HEK293 (cell line): ENCODE results near the gene PRSS2.

Experiments used
- CTCF ChIA-PET: fragments of 350-600 bp; formaldehyde crosslinking; extraction: SDS; loops from one replicate; lab custom pipeline; 2021; ENCODE audit warnings: antibody characterized with exemption; lab: Yijun Ruan, JAX
- POLR2A ChIA-PET: fragments of 300-600 bp; formaldehyde crosslinking; extraction: SDS; loops from one replicate; lab custom pipeline; 2020; ENCODE audit warnings: antibody characterized with exemption, inconsistent platforms; lab: Yijun Ruan, JAX
- H3K27ac ChIP-seq: fragments of 200-500 bp; sonication (Bioruptor generic); 2 replicates; pipeline ENCODE4 v1.5.1; 2014; ENCODE audit warnings: low read depth, low read length, control low read depth, inconsistent platforms; ENCODE audit errors: extremely low read depth
- H3K36me3 ChIP-seq, 2 experiments: fragments of 200-500 bp in 1 of 2; sonication (Bioruptor generic) in 1 of 2; 1 replicate in 1 of 2; 2 replicates in 1 of 2; pipeline ENCODE4 v1.5.1; 2014 to 2017; ENCODE audit warnings: inconsistent platforms in 2 of 2, low read length in 2 of 2; ENCODE audit not compliant: control insufficient read depth in 2 of 2, insufficient read depth in 1 of 2
- H3K4me1 ChIP-seq: fragments of 200-500 bp; sonication (Bioruptor generic); 2 replicates; pipeline ENCODE4 v1.5.1; 2014; ENCODE audit warnings: mild to moderate bottlenecking, low read length, inconsistent platforms; ENCODE audit not compliant: control insufficient read depth, insufficient read depth
- H3K4me3 ChIP-seq: 2 replicates; pipeline ENCODE4 v1.5.1; 2011; ENCODE audit warnings: low read depth, mild to moderate bottlenecking, control low read depth, low read length, moderate library complexity
- H3K9me3 ChIP-seq: fragments of 200-500 bp; sonication (Bioruptor generic); 2 replicates; pipeline ENCODE4 v1.5.1; 2014; ENCODE audit warnings: low read depth, low read length, inconsistent platforms; ENCODE audit not compliant: control insufficient read depth, insufficient read depth
- BCL11A ChIP-seq: fragments of 450-650 bp; formaldehyde crosslinking; IDR thresholded peaks from 2 replicates; pipeline ENCODE4 v1.5.1; 2016; ENCODE audit warnings: low read depth, missing biosample characterization, missing genetic modification characterization
- GLI4 ChIP-seq: fragments of 450-650 bp; formaldehyde crosslinking; IDR thresholded peaks from 2 replicates; pipeline ENCODE4 v1.5.1; 2016; ENCODE audit warnings: missing biosample characterization, missing genetic modification characterization
- GLIS1 ChIP-seq: fragments of 450-650 bp; formaldehyde crosslinking; IDR thresholded peaks from 2 replicates; pipeline ENCODE4 v1.5.1; 2016; ENCODE audit warnings: missing biosample characterization, missing genetic modification characterization
- HOXD13 ChIP-seq: sonication (generic); formaldehyde crosslinking; IDR thresholded peaks from 2 replicates; pipeline ENCODE4 v1.8.0; 2022; ENCODE audit warnings: missing genetic modification reagents, borderline replicate concordance
- IKZF3 ChIP-seq: fragments of 450-650 bp; IDR thresholded peaks from 2 replicates; pipeline ENCODE4 v1.5.0; 2018; ENCODE audit warnings: missing biosample characterization, mild to moderate bottlenecking, missing genetic modification characterization, moderate library complexity
- PRDM10 ChIP-seq: fragments of 450-650 bp; formaldehyde crosslinking; IDR thresholded peaks from 2 replicates; pipeline ENCODE4 v1.5.1; 2016; ENCODE audit warnings: missing biosample characterization, missing genetic modification characterization
- REPIN1 ChIP-seq: fragments of 450-650 bp; formaldehyde crosslinking; IDR thresholded peaks from 2 replicates; pipeline ENCODE4 v1.5.1; 2017; ENCODE audit warnings: missing biosample characterization, missing genetic modification characterization, low read depth
- ZBTB11 ChIP-seq: fragments of 450-650 bp; formaldehyde crosslinking; conservative IDR thresholded peaks from 2 replicates; pipeline ENCODE4 v1.5.1; 2016; ENCODE audit warnings: low read depth, missing biosample characterization, missing genetic modification characterization
- ZBTB21 ChIP-seq: fragments of 450-650 bp; formaldehyde crosslinking; IDR thresholded peaks from 2 replicates; pipeline ENCODE4 v1.5.1; 2017; ENCODE audit warnings: missing biosample characterization, missing genetic modification characterization
- ZEB2 ChIP-seq: fragments of 450-650 bp; formaldehyde crosslinking; IDR thresholded peaks from 2 replicates; pipeline ENCODE4 v1.5.1; 2016; ENCODE audit warnings: missing biosample characterization, missing genetic modification characterization
- ZFP37 ChIP-seq: fragments of 450-650 bp; formaldehyde crosslinking; IDR thresholded peaks from 2 replicates; pipeline ENCODE4 v1.5.1; 2016; ENCODE audit warnings: missing biosample characterization, missing genetic modification characterization
- ZNF148 ChIP-seq: fragments of 450-650 bp; formaldehyde crosslinking; IDR thresholded peaks from 2 replicates; pipeline ENCODE4 v1.5.0; 2017; ENCODE audit warnings: missing biosample characterization, missing genetic modification characterization, borderline replicate concordance
- ZNF26 ChIP-seq: fragments of 450-650 bp; formaldehyde crosslinking; IDR thresholded peaks from 2 replicates; pipeline ENCODE4 v1.5.1; 2016; ENCODE audit warnings: missing biosample characterization, missing genetic modification characterization
- ZNF335 ChIP-seq: fragments of 450-650 bp; formaldehyde crosslinking; conservative IDR thresholded peaks from 2 replicates; pipeline ENCODE4 v1.5.1; 2016; ENCODE audit warnings: missing biosample characterization, missing genetic modification characterization
- ZNF529 ChIP-seq: fragments of 450-650 bp; formaldehyde crosslinking; IDR thresholded peaks from 2 replicates; pipeline ENCODE4 v1.5.1; 2017; ENCODE audit warnings: missing genetic modification characterization, missing biosample characterization; ENCODE audit not compliant: insufficient replicate concordance
- ZNF639 ChIP-seq: fragments of 450-650 bp; formaldehyde crosslinking; IDR thresholded peaks from 2 replicates; pipeline ENCODE4 v1.5.1; 2016; ENCODE audit warnings: missing biosample characterization, missing genetic modification characterization
- ZNF645 ChIP-seq: fragments of 450-650 bp; formaldehyde crosslinking; IDR thresholded peaks from 2 replicates; pipeline ENCODE4; 2016; ENCODE audit warnings: missing biosample characterization, missing genetic modification characterization
- ZNF658 ChIP-seq: fragments of 450-650 bp; formaldehyde crosslinking; IDR thresholded peaks from 2 replicates; pipeline ENCODE4; 2016; ENCODE audit warnings: missing biosample characterization, missing genetic modification characterization
- ZNF747 ChIP-seq: fragments of 450-650 bp; formaldehyde crosslinking; IDR thresholded peaks from 2 replicates; pipeline ENCODE4 v1.5.1; 2016; ENCODE audit warnings: missing biosample characterization, missing genetic modification characterization

Gene PRSS2

GRCh38 chr7:142813226-142813625 lies 42.5 kb downstream of the PRSS2 start (continued):
- TF ChIP-seq ZNF639 (tag by site-specific recombination) = no peak
- no peak for TF ChIP-seq IKZF3 (tag by site-specific recombination)
- no peak for TF ChIP-seq ZEB2 (tag by site-specific recombination)
- TF ChIP-seq REPIN1 (tag by site-specific recombination) = no peak
- TF ChIP-seq ZNF335 = no peak
- no peak for TF ChIP-seq ZBTB21 (tag by site-specific recombination)
- no peak for TF ChIP-seq GLIS1

- H3K4me3 ChIP-seq = no peak overlapping the region
- POLR2A ChIA-PET = no interaction called here
- CTCF ChIA-PET = interaction anchor here (0.6 to 5.0 kb wide), 12 partner anchors 10 to 369 kb away, joined by 3 to 43 read pairs (median 3); no protein-coding TSS in a partner anchor
- no peak overlapping the region for H3K27ac ChIP-seq
- no peaks in the 10 kb centered on the region for H3K4me1 ChIP-seq
- H3K9me3 ChIP-seq = no peaks in the 10 kb centered on the region
- no peak for TF ChIP-seq ZNF645 (tag by site-specific recombination)
- TF ChIP-seq ZNF658 (tag by site-specific recombination) = no peak
- TF ChIP-seq ZFP37 (tag by site-specific recombination) = no peak
- TF ChIP-seq GLI4 (tag by site-specific recombination) = no peak
- TF ChIP-seq ZNF747 (tag by site-specific recombination) = no peak
- no peak for TF ChIP-seq HOXD13
- TF ChIP-seq PRDM10 (tag by site-specific recombination) = no peak
- no peak for TF ChIP-seq ZNF148 (tag by site-specific recombination)
- TF ChIP-seq ZNF529 (tag by site-specific recombination) = no peak
- TF ChIP-seq ZBTB11 (tag by site-specific recombination) = no peak
- no peak for TF ChIP-seq ZNF26 (tag by site-specific recombination)
- no peak for TF ChIP-seq BCL11A (tag by site-specific recombination)
- H3K36me3 ChIP-seq = no peaks in the 10 kb centered on the region
These were observed 42.9 kb downstream of the PRSS2 start for GRCh38 chr7:142813699-142814098.
